Ishikawa (cell line): ENCODE data around the gene SPIB.

Experiments
- CEBPB ChIP-seq: IDR thresholded peaks from 2 replicates; pipeline ENCODE4 v1.6.1; 2012
- CREB1 ChIP-seq: IDR thresholded peaks from 2 replicates; pipeline ENCODE4 v1.6.1; 2012; ENCODE audit warnings: low read depth
- EGR1 ChIP-seq: IDR thresholded peaks from 2 replicates; pipeline ENCODE4 v1.6.1; 2012
- EP300 ChIP-seq: IDR thresholded peaks from 2 replicates; pipeline ENCODE4 v1.6.1; 2012; ENCODE audit warnings: borderline replicate concordance
- FOXM1 ChIP-seq: IDR thresholded peaks from 2 replicates; pipeline ENCODE4 v1.6.1; 2012; ENCODE audit warnings: low read depth, borderline replicate concordance
- NFIC ChIP-seq: IDR thresholded peaks from 2 replicates; pipeline ENCODE4 v1.6.1; 2012
- RAD21 ChIP-seq: IDR thresholded peaks from 2 replicates; pipeline ENCODE4 v1.6.1; 2012; ENCODE audit warnings: low read depth
- TAF1 ChIP-seq: IDR thresholded peaks from 2 replicates; pipeline ENCODE4 v1.6.1; 2012; ENCODE audit warnings: low read depth, mild to moderate bottlenecking
- TCF12 ChIP-seq: IDR thresholded peaks from 2 replicates; pipeline ENCODE4 v1.6.1; 2012; ENCODE audit warnings: low read depth
- TEAD4 ChIP-seq: IDR thresholded peaks from 2 replicates; pipeline ENCODE4 v1.6.1; 2012
- YY1 ChIP-seq: IDR thresholded peaks from 2 replicates; pipeline ENCODE4 v1.6.1; 2012; ENCODE audit warnings: low read depth
- ZBTB7A ChIP-seq: IDR thresholded peaks from 2 replicates; pipeline ENCODE4 v1.6.1; 2012; ENCODE audit warnings: low read depth
- TF ChIP-seq, protein P1 (sequence below): IDR thresholded peaks from 2 replicates; pipeline ENCODE4 v1.6.1; 2012; ENCODE audit warnings: low read depth, mild to moderate bottlenecking
- TF ChIP-seq, protein P2 (sequence below): IDR thresholded peaks from 2 replicates; pipeline ENCODE4 v1.6.1; 2012
- TF ChIP-seq, protein P3 (sequence below): IDR thresholded peaks from 2 replicates; pipeline ENCODE4 v1.6.1; 2012

The SPIB gene

DNA sequence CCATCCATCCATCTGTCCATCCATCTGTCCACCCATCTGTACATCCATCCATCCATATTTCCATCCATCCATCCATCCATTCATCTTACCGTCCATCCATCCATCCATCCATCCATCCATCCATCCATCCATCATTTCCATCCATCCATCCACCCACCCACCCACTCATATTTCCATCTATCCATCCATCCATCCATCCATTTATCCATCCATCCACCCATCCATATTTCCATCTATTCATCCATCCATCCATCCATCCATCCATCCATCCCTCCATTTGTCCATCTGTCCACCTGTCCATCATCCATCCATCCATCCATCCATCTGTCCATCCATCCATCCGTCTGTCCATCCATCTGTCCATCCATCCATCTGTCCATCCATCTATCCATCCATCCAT, 37.3 kb downstream of the SPIB start:
- TF ChIP-seq EP300 (no peak), CREB1 (no peak), RAD21 (no peak), EGR1 (no peak), NFIC (no peak), TAF1 (no peak), YY1 (no peak)
- TF ChIP-seq, protein P1, sequence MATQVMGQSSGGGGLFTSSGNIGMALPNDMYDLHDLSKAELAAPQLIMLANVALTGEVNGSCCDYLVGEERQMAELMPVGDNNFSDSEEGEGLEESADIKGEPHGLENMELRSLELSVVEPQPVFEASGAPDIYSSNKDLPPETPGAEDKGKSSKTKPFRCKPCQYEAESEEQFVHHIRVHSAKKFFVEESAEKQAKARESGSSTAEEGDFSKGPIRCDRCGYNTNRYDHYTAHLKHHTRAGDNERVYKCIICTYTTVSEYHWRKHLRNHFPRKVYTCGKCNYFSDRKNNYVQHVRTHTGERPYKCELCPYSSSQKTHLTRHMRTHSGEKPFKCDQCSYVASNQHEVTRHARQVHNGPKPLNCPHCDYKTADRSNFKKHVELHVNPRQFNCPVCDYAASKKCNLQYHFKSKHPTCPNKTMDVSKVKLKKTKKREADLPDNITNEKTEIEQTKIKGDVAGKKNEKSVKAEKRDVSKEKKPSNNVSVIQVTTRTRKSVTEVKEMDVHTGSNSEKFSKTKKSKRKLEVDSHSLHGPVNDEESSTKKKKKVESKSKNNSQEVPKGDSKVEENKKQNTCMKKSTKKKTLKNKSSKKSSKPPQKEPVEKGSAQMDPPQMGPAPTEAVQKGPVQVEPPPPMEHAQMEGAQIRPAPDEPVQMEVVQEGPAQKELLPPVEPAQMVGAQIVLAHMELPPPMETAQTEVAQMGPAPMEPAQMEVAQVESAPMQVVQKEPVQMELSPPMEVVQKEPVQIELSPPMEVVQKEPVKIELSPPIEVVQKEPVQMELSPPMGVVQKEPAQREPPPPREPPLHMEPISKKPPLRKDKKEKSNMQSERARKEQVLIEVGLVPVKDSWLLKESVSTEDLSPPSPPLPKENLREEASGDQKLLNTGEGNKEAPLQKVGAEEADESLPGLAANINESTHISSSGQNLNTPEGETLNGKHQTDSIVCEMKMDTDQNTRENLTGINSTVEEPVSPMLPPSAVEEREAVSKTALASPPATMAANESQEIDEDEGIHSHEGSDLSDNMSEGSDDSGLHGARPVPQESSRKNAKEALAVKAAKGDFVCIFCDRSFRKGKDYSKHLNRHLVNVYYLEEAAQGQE = no peak
- TF ChIP-seq, protein P2, sequence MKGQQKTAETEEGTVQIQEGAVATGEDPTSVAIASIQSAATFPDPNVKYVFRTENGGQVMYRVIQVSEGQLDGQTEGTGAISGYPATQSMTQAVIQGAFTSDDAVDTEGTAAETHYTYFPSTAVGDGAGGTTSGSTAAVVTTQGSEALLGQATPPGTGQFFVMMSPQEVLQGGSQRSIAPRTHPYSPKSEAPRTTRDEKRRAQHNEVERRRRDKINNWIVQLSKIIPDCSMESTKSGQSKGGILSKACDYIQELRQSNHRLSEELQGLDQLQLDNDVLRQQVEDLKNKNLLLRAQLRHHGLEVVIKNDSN = no peak
- TF ChIP-seq, protein P3, sequence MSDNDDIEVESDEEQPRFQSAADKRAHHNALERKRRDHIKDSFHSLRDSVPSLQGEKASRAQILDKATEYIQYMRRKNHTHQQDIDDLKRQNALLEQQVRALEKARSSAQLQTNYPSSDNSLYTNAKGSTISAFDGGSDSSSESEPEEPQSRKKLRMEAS = no peak

DNA sequence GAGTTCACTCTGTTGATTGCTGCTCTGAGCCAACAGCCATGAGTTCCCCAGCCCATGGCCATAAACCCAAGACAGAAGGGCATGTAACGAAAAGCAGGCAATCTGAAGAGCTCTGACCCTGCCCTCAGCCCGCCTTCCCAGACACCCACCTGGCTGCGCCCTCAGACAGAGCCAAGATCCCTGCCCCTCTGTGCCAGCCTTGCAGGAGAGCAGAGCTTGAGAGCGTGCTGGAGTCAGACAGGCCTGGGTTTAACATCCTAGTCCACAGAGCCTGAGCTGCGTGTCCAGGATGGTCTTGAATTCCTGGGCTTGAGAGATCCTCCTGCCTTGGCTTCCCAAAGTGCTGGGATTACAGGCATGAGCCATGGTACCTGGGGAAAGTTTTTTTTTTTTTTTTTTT, 38.6 kb downstream of the SPIB start:
- TF ChIP-seq NFIC (no peak), EGR1 (no peak), YY1 (no peak), EP300 (no peak), TEAD4 (no peak), RAD21 (no peak), CEBPB (no peak), FOXM1 (no peak), TAF1 (no peak), ZBTB7A (no peak), TCF12 (no peak), CREB1 (no peak)
- TF ChIP-seq, protein P1 = no peak
- TF ChIP-seq, protein P3 = no peak
- TF ChIP-seq, protein P2 = no peak

DNA sequence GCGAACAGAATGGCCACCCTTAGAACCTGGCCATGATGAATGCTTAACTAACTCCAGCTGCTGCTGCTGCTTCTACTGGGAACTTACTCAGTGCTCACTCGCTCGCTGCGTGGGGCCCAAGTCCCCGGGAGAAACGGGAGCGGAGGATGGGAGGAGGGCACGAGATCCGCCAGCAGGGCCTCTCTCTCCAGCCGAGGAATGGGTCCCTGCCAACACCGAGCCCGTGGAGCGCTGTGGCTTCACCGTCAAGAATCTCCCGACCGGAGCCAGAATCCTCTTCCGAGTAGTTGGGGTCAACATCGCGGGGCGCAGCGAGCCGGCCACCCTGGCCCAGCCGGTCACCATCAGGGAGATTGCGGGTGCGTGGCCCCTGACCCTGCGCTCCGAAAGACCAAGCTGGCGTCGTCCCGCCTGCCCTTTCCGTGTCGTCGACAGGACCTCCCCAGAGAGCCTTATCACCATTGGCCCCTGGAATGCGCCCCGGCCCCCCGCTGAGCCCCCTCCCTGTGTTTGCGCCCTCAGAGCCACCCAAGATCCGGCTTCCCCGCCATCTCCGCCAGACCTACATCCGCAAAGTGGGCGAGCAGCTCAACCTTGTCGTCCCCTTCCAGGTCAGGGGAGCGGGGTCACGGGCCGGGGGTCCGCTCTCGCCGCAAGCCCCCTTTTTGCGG, 39.8 kb downstream of the SPIB start:
- TF ChIP-seq YY1 (no peak), TEAD4 (no peak), FOXM1 (no peak), NFIC (no peak), EP300 (no peak), CREB1 (no peak)
- TF ChIP-seq, protein P2 = no peak

DNA sequence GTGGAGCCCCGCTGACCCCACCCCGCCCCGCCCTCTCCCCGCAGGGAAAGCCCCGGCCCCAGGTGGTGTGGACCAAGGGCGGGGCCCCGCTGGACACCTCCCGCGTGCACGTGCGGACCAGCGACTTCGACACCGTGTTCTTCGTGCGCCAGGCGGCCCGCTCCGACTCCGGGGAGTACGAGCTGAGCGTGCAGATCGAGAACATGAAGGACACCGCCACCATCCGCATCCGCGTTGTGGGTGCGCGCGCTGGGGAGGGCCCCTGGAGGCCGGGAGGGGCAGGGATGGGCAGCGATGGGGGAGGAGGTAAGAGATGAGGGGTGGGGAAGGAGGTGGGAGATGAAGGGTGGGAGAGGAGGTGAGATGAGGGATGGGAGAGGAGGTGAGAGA, 40.3 kb downstream of the SPIB start:
- TF ChIP-seq EP300 (no peak), CEBPB (no peak), NFIC (no peak), TAF1 (no peak), EGR1 (no peak), CREB1 (no peak)

DNA sequence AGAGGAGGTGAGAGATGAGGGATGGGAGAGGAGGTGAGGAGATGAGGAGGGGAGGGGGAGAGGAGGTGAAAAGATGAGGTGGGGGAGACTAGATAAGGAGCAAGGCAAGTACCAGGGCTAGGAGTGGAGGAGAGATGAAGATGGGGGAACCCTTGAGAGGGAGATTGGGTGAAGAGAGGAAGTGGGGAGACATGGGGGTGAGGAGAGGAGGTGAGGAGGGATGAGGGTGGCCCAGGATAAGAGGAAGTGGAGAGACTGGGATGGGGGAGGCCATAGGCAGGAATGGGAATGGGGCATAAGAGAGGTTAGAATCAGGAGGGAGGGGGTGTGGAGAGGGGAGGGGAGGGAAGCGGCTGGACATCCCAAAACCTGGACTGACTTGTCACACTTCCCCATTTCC, 40.9 kb downstream of the SPIB start:
- no peak for TF ChIP-seq YY1
- no peak for TF ChIP-seq NFIC
- no peak for TF ChIP-seq TCF12
- no peak for TF ChIP-seq TAF1
- TF ChIP-seq ZBTB7A = no peak
- no peak for TF ChIP-seq EGR1
- TF ChIP-seq TEAD4 = no peak
- TF ChIP-seq CEBPB = no peak
- TF ChIP-seq, protein P2 = no peak
- no peak for TF ChIP-seq FOXM1
- TF ChIP-seq, protein P3 = no peak
- no peak for TF ChIP-seq RAD21
- no peak for TF ChIP-seq CREB1
- TF ChIP-seq EP300 = no peak
- TF ChIP-seq, protein P1 = no peak
